Stimulated activated CD8-positive, alpha-beta memory T cell treated with anti-CD3 and anti-CD28 coated beads, Interleukin-7, amount 100 ng/mL, for 1 hour (primary cell): Measurements from ENCODE around the gene ITIH2.

ENCODE experiments used
- DNase-seq, 2 donors: peaks; one replicate each; pipeline ENCODE4 v3.0.0-alpha.2; 2020; ENCODE audit warnings: low read depth in 2 of 2

The ITIH2 gene

DNA sequence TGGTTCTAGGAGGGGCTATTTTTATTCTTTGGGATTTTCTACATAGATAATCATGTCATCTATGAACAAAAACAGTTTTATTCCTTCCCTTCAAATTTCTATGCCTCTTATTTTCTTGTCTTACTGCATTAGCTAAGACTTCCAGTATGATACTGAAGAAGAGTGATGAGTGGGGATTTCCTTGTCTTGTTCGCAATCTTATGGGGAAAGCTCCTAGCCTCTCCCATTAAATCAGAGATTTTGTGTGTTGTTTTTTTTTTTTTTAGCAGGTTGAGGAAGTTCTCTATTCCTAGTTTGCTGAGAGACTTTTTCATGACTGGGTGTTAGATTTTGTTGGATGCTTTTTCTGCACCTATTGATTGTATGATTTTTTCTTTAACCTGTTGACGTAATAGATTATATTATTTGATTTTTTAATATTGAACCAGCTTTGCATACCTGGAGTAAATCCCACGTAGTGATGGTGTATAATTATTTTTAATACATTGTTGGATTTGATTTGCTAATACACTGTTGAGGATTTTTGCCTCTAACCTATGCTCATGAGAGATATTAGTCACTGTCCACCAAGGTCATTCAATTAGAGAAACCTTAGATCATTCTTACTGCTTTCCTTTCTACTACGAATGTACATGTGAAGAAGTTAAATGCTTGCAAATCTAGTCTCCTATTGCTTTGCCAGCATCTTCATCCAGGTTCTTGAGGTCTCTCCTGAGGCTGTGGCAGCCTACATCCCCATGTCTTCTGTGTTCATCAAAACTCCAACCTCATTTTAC, 91.3 kb downstream of the ITIH2 start:
- DNase-seq: no peak

DNA sequence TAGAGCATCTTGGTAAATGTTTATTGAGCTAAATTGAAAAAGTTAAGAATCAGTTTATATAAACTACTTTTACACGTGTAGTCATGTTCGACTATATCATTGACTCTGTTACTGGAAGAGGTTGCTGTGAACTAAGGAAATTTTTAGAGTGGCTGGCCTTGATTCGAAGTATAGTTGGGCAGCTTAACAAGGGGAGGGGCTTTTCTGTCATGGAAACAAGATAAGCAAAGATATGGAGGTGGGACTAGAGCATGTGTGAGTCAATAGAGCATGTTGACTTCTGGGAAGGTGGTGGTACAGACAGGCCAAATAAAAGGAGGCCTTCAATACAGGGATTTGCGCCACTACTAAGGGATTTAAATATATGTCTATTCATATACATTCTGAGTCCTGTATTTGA, 92.5 kb downstream of the ITIH2 start:
- DNase-seq: no peak

- no peak for DNase-seq
Measured at GRCh38 chr10:7797582-7797981, 94.5 kb downstream of the ITIH2 start.
